Measurements from ENCODE around the gene POM121.
"Not testable (repeated sequence)": the region's sequence is repeated elsewhere in the genome, so short reads cannot be mapped to it uniquely, and the experiment has no call there.

DNA sequence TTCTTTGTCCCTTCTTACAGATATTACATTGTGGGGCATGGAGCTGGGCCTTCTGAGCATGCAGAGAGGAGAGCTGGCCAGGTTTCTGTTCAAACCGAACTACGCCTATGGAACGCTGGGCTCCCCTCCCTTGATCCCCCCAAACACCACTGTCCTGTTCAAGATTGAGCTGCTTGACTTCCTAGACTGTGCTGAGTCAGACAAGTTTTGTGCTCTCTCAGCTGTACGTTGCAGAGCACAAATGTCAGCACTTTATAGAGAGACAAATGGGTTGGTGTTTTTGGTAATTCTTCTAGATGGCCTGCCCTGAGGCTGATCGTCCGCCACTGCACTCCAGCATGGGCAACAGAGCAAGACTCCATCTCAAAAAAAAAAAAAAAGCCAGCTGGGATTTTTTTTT is 46.6 kb downstream of the POM121 start:
- TF ChIP-seq POLR2A (IDR thresholded peaks at IDR 0.05; ENCODE audit: low read depth, low read length); SPI1 (IDR thresholded peaks at IDR 0.05; ENCODE audit: low read depth, low read length); PAX5 (IDR thresholded peaks at IDR 0.05; ENCODE audit: insufficient read depth, low read length, severe bottlenecking); TAF1 (IDR thresholded peaks at IDR 0.05; ENCODE audit: low read depth, low read length); POLR2AphosphoS5 (IDR thresholded peaks at IDR 0.05; ENCODE audit: low read depth, low read length): not testable (repeated sequence)

All from GM12891 (cell line).